Vagina (tissue), 2 donors: ENCODE measurements around the gene NFIA. TPM values are rescaled to one million over a fixed set of nuclear protein-coding genes. Genes with fewer than 3 reads are reported as not detected.
A peak's percentile ranks its signal among the peaks of the same experiment; 100 is the strongest.

Experiments used
- DNase-seq, 2 donors: peaks; one replicate each; pipeline ENCODE4 v3.0.0-alpha.2; 2017; ENCODE audit errors: extremely low spot score in 2 of 2
- H3K27ac ChIP-seq: fragments of 200-600 bp; sonication (generic); one replicate; pipeline ENCODE4 v1.5.1; 2019
- H3K27me3 ChIP-seq: fragments of 200-600 bp; sonication (generic); one replicate; pipeline ENCODE4 v1.5.1; 2019
- H3K36me3 ChIP-seq, 2 donors: fragments of 200-600 bp; sonication (generic); one replicate each; pipeline ENCODE4 v1.5.1; 2017 to 2019
- H3K4me1 ChIP-seq: fragments of 200-600 bp; sonication (generic); one replicate; pipeline ENCODE4 v1.5.1; 2019
- H3K4me3 ChIP-seq, 2 donors: fragments of 200-600 bp; sonication (generic); 1 replicate in 1 of 2; 2 replicates in 1 of 2; pipeline ENCODE4 v1.5.1; 2016 to 2019
- H3K9me3 ChIP-seq: fragments of 200-600 bp; sonication (generic); one replicate; pipeline ENCODE4 v1.5.1; 2019
- POLR2A ChIP-seq, 2 donors: fragments of 450-650 bp; IDR thresholded peaks; one replicate each; pipeline ENCODE4 v1.6.1; 2017; ENCODE audit warnings: antibody characterized with exemption in 2 of 2, mild to moderate bottlenecking in 2 of 2, moderate library complexity in 2 of 2
- POLR2AphosphoS5 ChIP-seq, 2 donors: sonication (generic); formaldehyde crosslinking; IDR thresholded peaks; one replicate each; pipeline ENCODE4 v1.9.0; 2017; ENCODE audit warnings: antibody characterized with exemption in 2 of 2, mild to moderate bottlenecking in 2 of 2, low read depth in 1 of 2; ENCODE audit not compliant: insufficient read depth in 1 of 2
- intact Hi-C: fragments of 100-400 bp; cut with DNase I; formaldehyde crosslinking; loops from one replicate; pipeline ENCODE4 v1.15.1; 2023
- total RNA-seq: library from RNA; depleted of rRNA; stranded (reverse); fragments of >200 nt; gene quantifications from one replicate; pipeline ENCODE4 v1.2.3, GENCODE V29; 2016
- TF ChIP-seq, protein P1 (sequence below), 3 experiments: fragments of 450-650 bp in 2 of 3; fragments of 200-600 bp in 1 of 3; sonication (generic) in 1 of 3; IDR thresholded peaks; one replicate each; pipeline ENCODE4 v1.5.1; 2017 to 2019; ENCODE audit warnings: antibody characterized with exemption in 3 of 3, mild to moderate bottlenecking in 2 of 3, moderate library complexity in 2 of 3

Gene NFIA
- total RNA-seq, 1 donor from 2014 or later, result 59.2 TPM

DNA sequence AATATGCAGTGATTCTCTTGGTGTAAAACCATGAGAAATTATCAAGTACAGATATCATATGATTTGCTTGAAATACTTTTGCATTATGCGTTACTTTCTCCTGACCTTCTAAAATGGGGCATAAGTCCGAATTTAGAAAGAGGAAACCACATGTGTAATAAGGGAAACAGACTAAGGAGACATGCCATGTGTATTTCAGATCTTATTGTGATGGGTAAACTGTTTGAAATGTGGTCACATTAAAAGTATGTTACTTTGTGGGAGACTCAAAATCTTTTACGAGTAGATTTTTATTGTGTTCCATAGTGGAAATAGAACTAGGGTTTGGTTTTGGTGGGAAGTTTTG is 173.0 kb downstream of the NFIA start:
- intact Hi-C loops, result no loop called here
- TF ChIP-seq, protein P1, sequence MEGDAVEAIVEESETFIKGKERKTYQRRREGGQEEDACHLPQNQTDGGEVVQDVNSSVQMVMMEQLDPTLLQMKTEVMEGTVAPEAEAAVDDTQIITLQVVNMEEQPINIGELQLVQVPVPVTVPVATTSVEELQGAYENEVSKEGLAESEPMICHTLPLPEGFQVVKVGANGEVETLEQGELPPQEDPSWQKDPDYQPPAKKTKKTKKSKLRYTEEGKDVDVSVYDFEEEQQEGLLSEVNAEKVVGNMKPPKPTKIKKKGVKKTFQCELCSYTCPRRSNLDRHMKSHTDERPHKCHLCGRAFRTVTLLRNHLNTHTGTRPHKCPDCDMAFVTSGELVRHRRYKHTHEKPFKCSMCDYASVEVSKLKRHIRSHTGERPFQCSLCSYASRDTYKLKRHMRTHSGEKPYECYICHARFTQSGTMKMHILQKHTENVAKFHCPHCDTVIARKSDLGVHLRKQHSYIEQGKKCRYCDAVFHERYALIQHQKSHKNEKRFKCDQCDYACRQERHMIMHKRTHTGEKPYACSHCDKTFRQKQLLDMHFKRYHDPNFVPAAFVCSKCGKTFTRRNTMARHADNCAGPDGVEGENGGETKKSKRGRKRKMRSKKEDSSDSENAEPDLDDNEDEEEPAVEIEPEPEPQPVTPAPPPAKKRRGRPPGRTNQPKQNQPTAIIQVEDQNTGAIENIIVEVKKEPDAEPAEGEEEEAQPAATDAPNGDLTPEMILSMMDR (IDR thresholded peaks at IDR 0.05), result no peak
- no peak for TF ChIP-seq POLR2AphosphoS5 (IDR thresholded peaks at IDR 0.05; ENCODE audit: insufficient read depth in 1 of 2, low read depth in 1 of 2)
- TF ChIP-seq POLR2A (IDR thresholded peaks at IDR 0.05), result no peak
- Histone ChIP-seq H3K27ac (peak overlapping the region; percentile 67), H3K4me3 (peak overlapping the region; percentile 28 to 39), H3K4me1 (peaks cover 34% of the 10 kb centered on the region), H3K9me3 (no peaks in the 10 kb centered on the region), H3K36me3 (no peaks in the 10 kb centered on the region), H3K27me3 (no peaks in the 10 kb centered on the region)
- DNase-seq, result no peak

DNA sequence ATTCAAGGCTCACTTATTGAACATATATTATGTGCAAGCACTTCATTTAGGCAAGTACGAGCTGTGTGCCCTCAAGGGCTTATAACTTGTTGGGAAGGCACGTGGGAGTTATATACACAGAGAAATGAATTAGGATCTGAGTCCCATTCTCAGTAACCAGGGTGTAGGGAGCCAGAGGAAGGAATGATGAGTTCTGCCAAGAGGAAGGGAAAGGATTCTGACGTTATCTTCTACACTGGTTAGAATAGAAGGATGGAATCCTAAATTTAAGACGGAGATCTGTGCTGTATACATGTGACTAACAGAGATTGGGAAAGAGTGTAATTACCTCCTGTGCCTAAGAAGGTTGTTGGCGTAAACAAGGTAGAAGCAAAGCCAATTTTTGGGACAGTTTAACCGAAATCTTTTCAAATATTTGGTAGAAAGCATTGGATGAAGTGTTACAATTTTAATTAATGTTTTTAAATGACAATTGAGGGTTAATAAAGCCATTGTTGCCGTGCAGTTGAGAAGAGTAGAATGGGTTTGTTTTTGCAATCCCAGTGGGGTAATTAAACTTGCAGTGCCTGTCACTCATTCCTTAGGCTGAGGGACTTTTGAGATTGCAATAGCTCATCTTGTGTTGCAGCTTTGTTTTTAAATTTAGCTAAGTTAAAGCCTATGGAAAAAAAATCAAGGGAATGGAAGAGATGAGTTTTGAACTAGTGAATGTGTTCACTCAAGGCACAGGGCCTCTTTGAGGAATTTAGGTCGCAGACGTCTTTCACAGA is 177.2 kb downstream of the NFIA start:
- TF ChIP-seq, protein P1 (IDR thresholded peaks at IDR 0.05), result no peak
- TF ChIP-seq POLR2AphosphoS5 (IDR thresholded peaks at IDR 0.05; ENCODE audit: insufficient read depth in 1 of 2, low read depth in 1 of 2) (peak in 1 of 2 donors; percentile 40), POLR2A (IDR thresholded peaks at IDR 0.05) (no peak)
- intact Hi-C loops, result no loop called here
- no peak for DNase-seq

DNA sequence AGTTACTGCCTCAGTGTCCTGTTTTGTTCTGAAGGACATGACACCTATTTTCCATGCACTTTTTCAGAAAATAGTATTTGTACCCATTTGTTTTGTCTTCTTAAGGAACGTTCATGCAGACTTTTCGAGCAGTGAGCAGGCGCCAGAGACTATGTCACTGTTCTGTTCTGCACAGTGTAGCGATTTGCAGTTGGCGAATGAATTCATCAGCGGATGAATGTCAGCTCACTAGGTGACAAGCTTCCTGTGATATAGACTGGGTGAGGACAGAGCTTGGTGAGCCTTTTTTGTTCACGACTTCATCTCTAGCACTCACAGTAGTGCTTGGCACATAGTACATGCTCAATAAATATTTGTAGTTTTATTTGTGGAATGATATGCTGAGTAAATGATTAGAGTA is 177.8 kb downstream of the NFIA start:
- no peak overlapping the region for H3K27ac ChIP-seq

More for the DNA sequence above, 177.2 kb downstream of the NFIA start:
- Histone ChIP-seq H3K4me1 (peaks cover 15% of the 10 kb centered on the region), H3K27me3 (no peaks in the 10 kb centered on the region), H3K27ac (no peak overlapping the region), H3K36me3 (no peaks in the 10 kb centered on the region), H3K4me3 (no peak overlapping the region), H3K9me3 (no peaks in the 10 kb centered on the region)

GRCh38 chr1:61261595-61261994 is 179.2 kb downstream of the NFIA start:
- intact Hi-C loops, result no loop called here
- no peak overlapping the region for H3K27ac ChIP-seq
- no peak for DNase-seq

More for the DNA sequence above, 177.8 kb downstream of the NFIA start:
- Histone ChIP-seq H3K9me3 (no peaks in the 10 kb centered on the region), H3K4me3 (no peak overlapping the region), H3K36me3 (no peaks in the 10 kb centered on the region), H3K4me1 (peaks cover 9% of the 10 kb centered on the region), H3K27me3 (no peaks in the 10 kb centered on the region)
- TF ChIP-seq POLR2AphosphoS5 (IDR thresholded peaks at IDR 0.05; ENCODE audit: insufficient read depth in 1 of 2, low read depth in 1 of 2) (no peak), POLR2A (IDR thresholded peaks at IDR 0.05) (no peak)
- TF ChIP-seq, protein P1 (IDR thresholded peaks at IDR 0.05), result no peak
- DNase-seq, result no peak
- intact Hi-C loops, result no loop called here

More at GRCh38 chr1:61261595-61261994, 179.2 kb downstream of the NFIA start:
- Histone ChIP-seq H3K4me1 (no peaks in the 10 kb centered on the region), H3K9me3 (no peaks in the 10 kb centered on the region), H3K27me3 (no peaks in the 10 kb centered on the region), H3K36me3 (no peaks in the 10 kb centered on the region), H3K4me3 (no peak overlapping the region)
- TF ChIP-seq, protein P1 (IDR thresholded peaks at IDR 0.05), result no peak
- TF ChIP-seq POLR2AphosphoS5 (IDR thresholded peaks at IDR 0.05; ENCODE audit: insufficient read depth in 1 of 2, low read depth in 1 of 2) (no peak), POLR2A (IDR thresholded peaks at IDR 0.05) (no peak)
